Measurements from ENCODE around the gene COMMD9. TPM values are rescaled to one million over a fixed set of nuclear protein-coding genes. Genes with fewer than 3 reads are reported as not detected.

COMMD9 gene
- total RNA-seq, 1 donor = 39.9 TPM

DNA sequence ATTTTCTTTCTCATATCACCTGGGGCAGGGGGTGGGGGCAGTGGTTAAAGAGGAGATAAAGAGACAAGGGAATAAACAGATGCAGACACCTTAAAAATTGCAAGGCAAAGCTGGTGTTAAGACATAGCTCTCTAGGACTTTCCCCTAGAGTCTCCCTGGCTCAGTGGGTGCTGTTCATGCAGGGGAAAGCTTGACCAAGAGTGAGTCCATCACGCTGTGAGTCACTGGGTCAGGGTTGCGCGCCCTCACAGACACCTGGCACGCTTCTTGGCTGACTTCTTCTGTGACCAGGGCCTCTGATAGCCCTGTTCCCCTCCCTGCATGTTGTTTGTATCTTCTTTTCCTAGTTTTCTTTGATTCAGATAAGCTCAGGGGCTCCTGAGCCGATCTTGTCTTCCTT is 31.9 kb downstream of the COMMD9 start:
- DNase-seq (ENCODE audit: low read depth) = peak; percentile 13
- H3K4me3 ChIP-seq (ENCODE audit: low read depth, low read length) = no peak overlapping the region
- no peak for TF ChIP-seq CTCF (IDR thresholded peaks at IDR 0.05; ENCODE audit: insufficient read depth, low read length)

- no peak for TF ChIP-seq CTCF (IDR thresholded peaks at IDR 0.05; ENCODE audit: insufficient read depth, low read length)
- peak; percentile 72 for DNase-seq (ENCODE audit: low read depth)
- no peak overlapping the region for H3K4me3 ChIP-seq (ENCODE audit: low read depth, low read length)
Observed at GRCh38 chr11:36254713-36255112, 34.5 kb downstream of the COMMD9 start.

DNA sequence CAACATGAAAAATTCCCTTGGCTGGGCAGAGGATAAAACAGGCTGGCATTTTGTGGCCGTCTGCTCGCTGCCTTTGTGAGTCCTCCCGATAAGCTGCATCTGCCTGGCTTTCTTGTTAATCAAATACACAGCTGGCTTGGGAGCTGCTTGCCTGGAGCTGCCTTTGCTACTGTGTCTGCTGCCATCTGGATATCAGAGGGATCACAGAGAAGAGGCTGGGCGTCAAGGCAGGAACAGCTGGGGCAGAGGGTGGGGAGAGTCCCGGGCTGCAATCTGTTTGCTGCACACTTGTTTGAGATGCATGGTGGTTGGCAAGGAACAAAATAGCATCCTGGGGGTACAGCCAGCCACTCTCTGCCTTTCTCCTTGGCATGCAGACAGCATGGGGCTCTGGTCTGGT is 36.0 kb downstream of the COMMD9 start:
- no peak for TF ChIP-seq CTCF (IDR thresholded peaks at IDR 0.05; ENCODE audit: insufficient read depth, low read length)
- DNase-seq (ENCODE audit: low read depth) = no peak
- no peak overlapping the region for H3K4me3 ChIP-seq (ENCODE audit: low read depth, low read length)

GRCh38 chr11:36251823-36252222 is 37.4 kb downstream of the COMMD9 start:
- no peak for DNase-seq (ENCODE audit: low read depth)
- no peak for TF ChIP-seq CTCF (IDR thresholded peaks at IDR 0.05; ENCODE audit: insufficient read depth, low read length)
- H3K4me3 ChIP-seq (ENCODE audit: low read depth, low read length) = no peak overlapping the region

DNA sequence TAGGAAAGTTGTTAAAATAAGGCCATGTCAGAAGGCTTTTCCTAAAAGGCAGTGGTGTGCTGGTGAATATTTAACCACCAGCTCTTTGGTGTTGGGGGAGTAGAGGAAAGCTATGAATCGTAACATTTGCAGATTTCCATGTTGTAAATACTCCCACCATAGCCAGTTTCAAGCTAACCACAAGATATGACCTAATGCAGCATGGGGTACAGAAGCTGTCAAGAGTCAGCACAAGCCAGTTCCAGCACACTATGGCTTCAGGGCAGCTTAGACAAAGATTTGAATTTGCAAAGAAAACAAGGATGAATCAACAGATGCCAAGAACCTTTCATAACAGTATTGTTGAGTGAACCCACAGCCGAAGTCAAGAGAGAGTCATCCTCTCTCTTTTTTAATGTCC is 40.0 kb downstream of the COMMD9 start:
- H3K4me3 ChIP-seq (ENCODE audit: low read depth, low read length) = no peak overlapping the region
- TF ChIP-seq CTCF (IDR thresholded peaks at IDR 0.05; ENCODE audit: insufficient read depth, low read length) = no peak
- DNase-seq (ENCODE audit: low read depth) = peak; percentile 77

- no peak for TF ChIP-seq CTCF (IDR thresholded peaks at IDR 0.05; ENCODE audit: insufficient read depth, low read length)
Observed at GRCh38 chr11:36248436-36248835, 40.8 kb downstream of the COMMD9 start.

GRCh38 chr11:36247493-36247892 is 41.7 kb downstream of the COMMD9 start:
- DNase-seq (ENCODE audit: low read depth) = no peak
- no peak overlapping the region for H3K4me3 ChIP-seq (ENCODE audit: low read depth, low read length)
- no peak for TF ChIP-seq CTCF (IDR thresholded peaks at IDR 0.05; ENCODE audit: insufficient read depth, low read length)

More at GRCh38 chr11:36248436-36248835, 40.8 kb downstream of the COMMD9 start:
- H3K4me3 ChIP-seq (ENCODE audit: low read depth, low read length) = no peak overlapping the region
- no peak for DNase-seq (ENCODE audit: low read depth)

All from fibroblast of the aortic adventitia (primary cell).